OCI-LY3 (cell line): Measurements from ENCODE around the gene BRD1.

Experiments
- CTCF ChIP-seq: fragments of 200-600, 300-600 bp; sonication (generic); IDR thresholded peaks from 2 replicates; pipeline ENCODE4 v1.5.1; 2014; ENCODE audit warnings: antibody characterized with exemption, low read length, low read depth
- EZH2phosphoT487 ChIP-seq: fragments of 200-600 bp; shearing (Covaris generic); IDR thresholded peaks from 2 replicates; pipeline ENCODE4 v1.6.1; 2018; ENCODE audit warnings: antibody characterized with exemption, mixed run types, low read depth

GRCh38 chr22:49803737-49804375, 23.8 kb downstream of the BRD1 start:
- TF ChIP-seq EZH2phosphoT487 = no peak
- no peak for TF ChIP-seq CTCF
